Transverse colon (tissue), 4 donors: ENCODE data around the gene HUS1B. TPM values are rescaled to one million over a fixed set of nuclear protein-coding genes. Genes with fewer than 3 reads are reported as not detected.

Experiments
- DNase-seq: peaks from one replicate; pipeline ENCODE4 v3.0.0-alpha.2; 2019
- H3K27ac ChIP-seq, 4 donors: fragments of 200-600 bp; sonication (generic); 2 replicates each; pipeline ENCODE4 v1.5.1; 2016 to 2018; ENCODE audit warnings: inconsistent platforms in 4 of 4
- H3K27me3 ChIP-seq: fragments of 200-600 bp; sonication (generic); 2 replicates; pipeline ENCODE4 v1.5.1; 2017; ENCODE audit warnings: inconsistent platforms
- H3K36me3 ChIP-seq, 4 donors: fragments of 200-600 bp; sonication (generic); 2 replicates each; pipeline ENCODE4 v1.5.1; 2017 to 2019; ENCODE audit warnings: inconsistent platforms in 4 of 4
- H3K4me1 ChIP-seq, 4 donors: fragments of 200-600 bp; sonication (generic); 2 replicates each; pipeline ENCODE4 v1.5.1; 2017 to 2020; ENCODE audit warnings: inconsistent platforms in 4 of 4
- H3K4me3 ChIP-seq, 4 donors: fragments of 200-600 bp; sonication (generic); 1 replicate in 1 of 4; 2 replicates in 3 of 4; pipeline versions ENCODE4 v1.5.1 to v1.6.1; 2017 to 2019; ENCODE audit warnings: inconsistent platforms in 4 of 4
- H3K9me3 ChIP-seq, 2 donors: fragments of 200-600 bp; sonication (generic); 2 replicates each; pipeline ENCODE4 v1.5.1; 2017 to 2019; ENCODE audit warnings: inconsistent platforms in 2 of 2
- EP300 ChIP-seq: sonication (generic); formaldehyde crosslinking; IDR thresholded peaks from one replicate; pipeline ENCODE4 v1.6.1; 2017; ENCODE audit warnings: antibody characterized with exemption, low read depth
- POLR2A ChIP-seq: fragments of 450-650 bp; IDR thresholded peaks from one replicate; pipeline ENCODE4 v1.6.1; 2016; ENCODE audit warnings: antibody characterized with exemption, mild to moderate bottlenecking, moderate library complexity
- POLR2AphosphoS5 ChIP-seq, 3 donors: sonication (generic); formaldehyde crosslinking; IDR thresholded peaks; one replicate each; pipeline ENCODE4 v1.6.1; 2016; ENCODE audit warnings: antibody characterized with exemption in 3 of 3
- WGBS, 2 donors: methylation state at CpG; one replicate each; pipeline ENCODE4 v1.1.5; 2018; ENCODE audit warnings: low coverage in 1 of 2; 5-methylcytosine and 5-hydroxymethylcytosine counted together
- in situ Hi-C, 4 donors: fragments of 200-750 bp; cut with MboI; loops; one replicate each; pipeline versions ENCODE4 v1.15.0 to v1.15.1; 2017; ENCODE audit warnings: low sequenced_read_pairs in 3 of 4, low pct_ligation_motif_present in 1 of 4, low pct_unique_long_range_greater_than_20kb in 1 of 4
- intact Hi-C: fragments of 100-400 bp; cut with DNase I; formaldehyde crosslinking; loops from one replicate; pipeline ENCODE4 v1.15.1; 2023; ENCODE audit warnings: low total_unique reads
- total RNA-seq, 4 donors: library from RNA; depleted of rRNA; stranded (reverse); fragments of >200 nt; gene quantifications; one replicate each; pipeline ENCODE4 v1.1.0, GENCODE V29; 2016
- TF ChIP-seq, protein P1 (sequence below), 5 experiments: fragments of 200-600 bp in 3 of 5; fragments of 450-650 bp in 2 of 5; sonication (generic) in 3 of 5; IDR thresholded peaks; 1 replicate in 2 of 5; 2 replicates in 3 of 5; pipeline ENCODE4 v1.5.1; 2016 to 2017; ENCODE audit warnings: antibody characterized with exemption in 5 of 5, inconsistent platforms in 3 of 5, mild to moderate bottlenecking in 2 of 5, moderate library complexity in 1 of 5

The HUS1B gene
- total RNA-seq, 4 donors from 2014 or later: 0.80 to 7.5 (median 3.7) TPM; not detected in 1

DNA sequence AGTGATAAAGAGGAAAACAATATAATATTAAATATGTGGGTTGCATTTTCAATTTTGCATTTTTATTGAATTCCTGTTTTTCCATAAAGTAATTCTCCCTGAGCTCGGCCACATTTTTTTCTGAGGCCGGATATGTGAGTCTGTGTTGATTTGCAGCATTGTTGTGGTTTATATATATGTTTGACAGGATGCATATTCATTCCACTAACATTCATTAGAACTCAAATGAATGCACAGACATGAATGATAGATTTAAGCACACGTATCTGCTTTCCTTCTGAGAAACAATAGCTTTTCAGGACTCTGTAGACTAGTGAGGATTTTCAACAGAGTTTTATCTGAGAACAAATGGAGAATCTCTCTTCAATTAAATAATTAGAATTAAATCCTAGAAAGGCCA is 46.7 kb upstream of the HUS1B start:
- Histone ChIP-seq H3K27ac (no peak overlapping the region), H3K36me3 (no peaks in the 10 kb centered on the region), H3K4me1 (no peaks in the 10 kb centered on the region), H3K27me3 (peaks cover 18% of the 10 kb centered on the region), H3K9me3 (no peaks in the 10 kb centered on the region), H3K4me3 (no peak overlapping the region)
- WGBS, 2 donors: 82% methylated on average over 3 of the region's 3 CpGs
- in situ Hi-C loops: loop anchor here in 1 of 4 donors (25.0 kb wide), 1 partner anchor 684 kb away; the partner anchor contains the start of gene FOXF2
- TF ChIP-seq, protein P1, sequence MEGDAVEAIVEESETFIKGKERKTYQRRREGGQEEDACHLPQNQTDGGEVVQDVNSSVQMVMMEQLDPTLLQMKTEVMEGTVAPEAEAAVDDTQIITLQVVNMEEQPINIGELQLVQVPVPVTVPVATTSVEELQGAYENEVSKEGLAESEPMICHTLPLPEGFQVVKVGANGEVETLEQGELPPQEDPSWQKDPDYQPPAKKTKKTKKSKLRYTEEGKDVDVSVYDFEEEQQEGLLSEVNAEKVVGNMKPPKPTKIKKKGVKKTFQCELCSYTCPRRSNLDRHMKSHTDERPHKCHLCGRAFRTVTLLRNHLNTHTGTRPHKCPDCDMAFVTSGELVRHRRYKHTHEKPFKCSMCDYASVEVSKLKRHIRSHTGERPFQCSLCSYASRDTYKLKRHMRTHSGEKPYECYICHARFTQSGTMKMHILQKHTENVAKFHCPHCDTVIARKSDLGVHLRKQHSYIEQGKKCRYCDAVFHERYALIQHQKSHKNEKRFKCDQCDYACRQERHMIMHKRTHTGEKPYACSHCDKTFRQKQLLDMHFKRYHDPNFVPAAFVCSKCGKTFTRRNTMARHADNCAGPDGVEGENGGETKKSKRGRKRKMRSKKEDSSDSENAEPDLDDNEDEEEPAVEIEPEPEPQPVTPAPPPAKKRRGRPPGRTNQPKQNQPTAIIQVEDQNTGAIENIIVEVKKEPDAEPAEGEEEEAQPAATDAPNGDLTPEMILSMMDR (IDR thresholded peaks at IDR 0.05): no peak
- TF ChIP-seq POLR2AphosphoS5 (IDR thresholded peaks at IDR 0.05) (no peak), EP300 (no peak), POLR2A (no peak)
- intact Hi-C loops: no loop called here
- DNase-seq: no peak

DNA sequence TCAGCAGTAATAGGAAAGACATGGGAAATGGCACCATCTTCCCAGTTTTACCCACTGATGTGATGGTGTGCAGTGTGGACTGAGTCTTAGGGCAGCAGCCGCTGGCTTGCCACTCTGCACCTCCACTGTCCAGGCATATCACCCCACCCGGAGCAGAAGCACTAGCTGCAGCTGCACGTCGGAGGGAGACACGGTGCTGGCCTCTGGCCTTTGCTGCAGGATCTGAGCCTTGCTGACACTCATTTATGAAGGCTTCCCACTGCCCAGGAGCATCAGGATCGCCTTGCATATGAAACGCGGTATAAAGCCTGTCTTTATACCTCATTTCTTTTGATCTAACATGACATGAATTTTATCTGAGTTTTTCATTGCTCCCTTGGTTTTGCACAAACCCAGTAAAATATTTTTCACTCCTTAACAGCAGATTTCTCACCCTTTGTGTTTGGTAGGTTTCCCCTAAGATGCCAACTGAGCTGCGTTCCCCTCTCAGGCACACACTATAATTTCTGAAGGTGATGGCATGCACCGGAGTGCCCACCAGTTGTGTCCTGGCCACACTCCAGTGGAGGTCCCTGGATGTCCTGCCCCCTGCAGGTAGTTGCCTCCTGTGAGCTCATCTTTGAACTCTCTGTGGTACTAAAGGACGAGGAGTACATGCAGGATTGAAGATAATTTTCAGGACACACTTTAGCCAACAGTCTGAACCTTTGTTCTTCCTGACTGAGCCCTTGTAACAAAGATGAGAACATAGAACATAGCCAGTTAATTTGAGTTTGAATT is 45.0 kb upstream of the HUS1B start:
- H3K27me3 ChIP-seq: peaks cover 12% of the 10 kb centered on the region
- DNase-seq: no peak
- no peaks in the 10 kb centered on the region for H3K4me1 ChIP-seq
- WGBS, 2 donors: 60 to 72% methylated on average over 1 to 11 of the region's 11 CpGs
- H3K4me3 ChIP-seq: no peak overlapping the region
- TF ChIP-seq POLR2A: no peak
- TF ChIP-seq, protein P1 (IDR thresholded peaks at IDR 0.05): no peak
- no peak for TF ChIP-seq EP300
- TF ChIP-seq POLR2AphosphoS5 (IDR thresholded peaks at IDR 0.05): no peak
- no peak overlapping the region for H3K27ac ChIP-seq
- in situ Hi-C loops: loop anchor here in 1 of 4 donors (25.0 kb wide), 1 partner anchor 685 kb away; the partner anchor contains the start of gene FOXF2
- no peaks in the 10 kb centered on the region for H3K9me3 ChIP-seq
- intact Hi-C loops: no loop called here
- no peaks in the 10 kb centered on the region for H3K36me3 ChIP-seq

DNA sequence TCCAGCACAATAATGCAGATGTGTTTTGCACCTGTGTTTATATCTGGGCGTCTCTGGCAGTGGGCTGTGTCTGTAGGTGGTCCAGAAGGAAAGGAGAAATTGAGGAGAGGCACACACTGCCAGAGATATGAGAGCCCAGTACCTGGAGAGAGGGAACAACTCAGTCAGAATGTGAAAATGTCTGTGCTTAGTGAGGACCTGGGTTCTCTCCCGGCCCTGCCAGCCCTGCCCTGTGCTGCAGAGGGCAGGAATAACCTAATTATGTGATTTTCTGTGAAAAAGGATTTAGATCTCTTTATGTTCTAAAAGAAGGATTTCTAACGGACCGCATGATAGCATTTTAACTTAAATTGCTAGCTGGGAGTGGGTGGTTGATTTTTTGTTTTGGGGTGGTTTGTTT is 44.3 kb upstream of the HUS1B start:
- intact Hi-C loops (no loop called here), in situ Hi-C loops (loop anchor here in 1 of 4 donors (25.0 kb wide), 1 partner anchor 686 kb away; the partner anchor contains the start of gene FOXF2)
- Histone ChIP-seq H3K27me3 (peaks cover 12% of the 10 kb centered on the region), H3K9me3 (no peaks in the 10 kb centered on the region), H3K4me1 (no peaks in the 10 kb centered on the region), H3K27ac (no peak overlapping the region), H3K36me3 (no peaks in the 10 kb centered on the region), H3K4me3 (no peak overlapping the region)
- no peak for DNase-seq
- WGBS, 2 donors: 69 to 71% methylated on average over 4 of the region's 4 CpGs
- no peak for TF ChIP-seq EP300
- no peak for TF ChIP-seq POLR2A
- TF ChIP-seq, protein P1 (IDR thresholded peaks at IDR 0.05): no peak
- TF ChIP-seq POLR2AphosphoS5 (IDR thresholded peaks at IDR 0.05): no peak

GRCh38 chr6:700490-700889 is 43.6 kb upstream of the HUS1B start:
- Histone ChIP-seq H3K27ac (no peak overlapping the region), H3K9me3 (no peaks in the 10 kb centered on the region), H3K36me3 (no peaks in the 10 kb centered on the region), H3K4me3 (no peak overlapping the region), H3K27me3 (peaks cover 7% of the 10 kb centered on the region), H3K4me1 (no peaks in the 10 kb centered on the region)
- WGBS, 2 donors: 82 to 92% methylated on average over 3 of the region's 3 CpGs
- intact Hi-C loops: no loop called here
- TF ChIP-seq POLR2A (no peak), EP300 (no peak)
- no peak for DNase-seq
- in situ Hi-C loops: loop anchor here in 1 of 4 donors (25.0 kb wide), 1 partner anchor 687 kb away; the partner anchor contains the start of gene FOXF2
